ENCODE measurements around the gene ARL11. TPM values are rescaled to one million over a fixed set of nuclear protein-coding genes. Genes with fewer than 3 reads are reported as not detected.

ARL11 gene
- total RNA-seq, 2 donors from 2014 or later, result 0.24 to 0.49 TPM

DNA sequence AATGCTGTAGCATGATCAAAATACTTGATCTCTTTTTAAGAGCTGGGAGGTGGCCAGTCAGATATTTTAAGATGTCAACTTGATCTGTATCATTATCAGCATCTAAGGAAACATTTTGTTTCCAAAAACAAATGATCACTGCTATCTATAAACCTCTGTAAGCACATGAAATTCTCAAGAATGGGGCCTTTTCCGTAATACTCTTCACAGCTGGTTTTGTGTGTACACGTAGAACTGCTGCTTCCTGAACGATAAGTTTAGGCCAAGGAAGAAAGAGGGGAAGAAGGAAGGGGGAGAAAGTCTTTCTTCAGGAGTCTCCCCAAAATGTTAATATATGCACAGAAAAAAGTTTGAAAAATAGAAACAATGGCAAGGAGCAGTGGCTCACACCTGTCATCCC is 25.7 kb downstream of the ARL11 start:
- Histone ChIP-seq H3K9ac (ENCODE audit: extremely low read depth, low read length, poor library complexity, severe bottlenecking) (no peak overlapping the region), H3K27ac (ENCODE audit: low read depth, low read length) (no peak overlapping the region), H3K27me3 (ENCODE audit: control insufficient read depth, insufficient read depth, low read length, poor library complexity, severe bottlenecking) (no peaks in the 10 kb centered on the region), H3K4me1 (ENCODE audit: control insufficient read depth, insufficient read depth, low read length) (peaks cover 6% of the 10 kb centered on the region), H3K36me3 (ENCODE audit: control insufficient read depth, insufficient read depth, low read length) (no peaks in the 10 kb centered on the region), H3K9me3 (ENCODE audit: control insufficient read depth, low read length) (no peaks in the 10 kb centered on the region), H3K4me3 (ENCODE audit: low read length) (no peak overlapping the region)
- DNase-seq, result no peak
- Mint-ChIP-seq H3K36me3 (ENCODE audit: low read depth) (peaks cover 10% of the 10 kb centered on the region), H3K27me3 (ENCODE audit: insufficient read depth) (no peaks in the 10 kb centered on the region), H3K4me1 (peaks cover 25% of the 10 kb centered on the region), H3K27ac (no peak overlapping the region), H3K9me3 (no peaks in the 10 kb centered on the region), H3K4me3 (no peak overlapping the region)
- TF ChIP-seq, protein P1, sequence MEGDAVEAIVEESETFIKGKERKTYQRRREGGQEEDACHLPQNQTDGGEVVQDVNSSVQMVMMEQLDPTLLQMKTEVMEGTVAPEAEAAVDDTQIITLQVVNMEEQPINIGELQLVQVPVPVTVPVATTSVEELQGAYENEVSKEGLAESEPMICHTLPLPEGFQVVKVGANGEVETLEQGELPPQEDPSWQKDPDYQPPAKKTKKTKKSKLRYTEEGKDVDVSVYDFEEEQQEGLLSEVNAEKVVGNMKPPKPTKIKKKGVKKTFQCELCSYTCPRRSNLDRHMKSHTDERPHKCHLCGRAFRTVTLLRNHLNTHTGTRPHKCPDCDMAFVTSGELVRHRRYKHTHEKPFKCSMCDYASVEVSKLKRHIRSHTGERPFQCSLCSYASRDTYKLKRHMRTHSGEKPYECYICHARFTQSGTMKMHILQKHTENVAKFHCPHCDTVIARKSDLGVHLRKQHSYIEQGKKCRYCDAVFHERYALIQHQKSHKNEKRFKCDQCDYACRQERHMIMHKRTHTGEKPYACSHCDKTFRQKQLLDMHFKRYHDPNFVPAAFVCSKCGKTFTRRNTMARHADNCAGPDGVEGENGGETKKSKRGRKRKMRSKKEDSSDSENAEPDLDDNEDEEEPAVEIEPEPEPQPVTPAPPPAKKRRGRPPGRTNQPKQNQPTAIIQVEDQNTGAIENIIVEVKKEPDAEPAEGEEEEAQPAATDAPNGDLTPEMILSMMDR (conservative IDR thresholded peaks at IDR 0.05), result no peak
- WGBS, 2 experiments (ENCODE audit: insufficient coverage in 1 of 2, insufficient read length in 1 of 2), result 93 to 97% methylated on average over 2 to 3 of the region's 3 CpGs

DNA sequence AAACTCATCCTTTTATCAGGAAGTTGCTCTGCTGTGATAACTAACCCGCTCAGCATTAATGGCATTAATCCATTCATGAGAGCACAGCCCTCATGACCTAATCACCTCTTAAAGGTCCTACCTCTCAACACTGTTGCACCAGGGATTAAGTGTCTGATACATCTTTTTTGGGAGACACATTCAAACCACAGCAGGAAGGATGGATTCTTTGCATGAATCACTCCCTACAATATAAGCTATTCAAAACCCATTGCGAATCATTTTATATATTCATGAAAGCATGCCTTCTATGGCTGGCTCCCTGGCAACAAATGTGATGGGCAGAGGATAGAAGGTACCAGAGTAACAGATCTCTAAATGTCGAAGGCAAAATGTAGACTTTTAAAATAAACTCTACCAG is 27.6 kb downstream of the ARL11 start:
- Histone ChIP-seq H3K36me3 (ENCODE audit: control insufficient read depth, insufficient read depth, low read length) (peaks cover 4% of the 10 kb centered on the region), H3K27ac (ENCODE audit: low read depth, low read length) (no peak overlapping the region), H3K9me3 (ENCODE audit: control insufficient read depth, low read length) (no peaks in the 10 kb centered on the region), H3K4me3 (ENCODE audit: low read length) (no peak overlapping the region), H3K4me1 (ENCODE audit: control insufficient read depth, insufficient read depth, low read length) (peaks cover 11% of the 10 kb centered on the region), H3K27me3 (ENCODE audit: control insufficient read depth, insufficient read depth, low read length, poor library complexity, severe bottlenecking) (no peaks in the 10 kb centered on the region), H3K9ac (ENCODE audit: extremely low read depth, low read length, poor library complexity, severe bottlenecking) (no peak overlapping the region)
- H3K4me1 Mint-ChIP-seq, result peaks cover 33% of the 10 kb centered on the region
- peaks cover 15% of the 10 kb centered on the region for H3K36me3 Mint-ChIP-seq (ENCODE audit: low read depth)
- no peak overlapping the region for H3K27ac Mint-ChIP-seq
- 88% methylated on average over 3 of the region's 3 CpGs; no CpG with 5 or more reads in 1 of the 2 experiments for WGBS, 2 experiments (ENCODE audit: insufficient coverage in 1 of 2, insufficient read length in 1 of 2)
- H3K9me3 Mint-ChIP-seq, result no peaks in the 10 kb centered on the region
- TF ChIP-seq, protein P1 (conservative IDR thresholded peaks at IDR 0.05), result no peak
- H3K27me3 Mint-ChIP-seq (ENCODE audit: insufficient read depth), result no peaks in the 10 kb centered on the region
- H3K4me3 Mint-ChIP-seq, result no peak overlapping the region
- DNase-seq, result no peak

DNA sequence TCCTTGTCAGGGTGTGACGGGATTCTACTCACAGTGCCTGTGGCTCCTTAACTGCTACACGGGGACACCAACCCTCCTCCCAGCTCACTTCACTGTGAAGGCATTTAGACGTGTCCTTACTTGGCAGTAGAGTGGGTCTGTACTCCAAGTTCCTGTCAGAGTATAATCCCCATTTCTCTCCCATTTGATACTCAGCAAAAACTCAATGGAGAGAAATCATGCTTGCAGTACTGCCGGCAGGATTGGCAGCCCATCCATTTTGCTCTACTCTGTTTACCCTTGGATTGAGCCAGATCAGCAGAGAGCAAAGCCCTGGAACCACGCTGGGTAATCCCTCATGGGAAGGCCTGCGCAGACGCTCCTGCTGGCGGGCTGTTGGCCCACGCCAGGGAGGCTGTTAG is 28.9 kb downstream of the ARL11 start:
- TF ChIP-seq, protein P1 (conservative IDR thresholded peaks at IDR 0.05), result no peak
- no peaks in the 10 kb centered on the region for H3K9me3 Mint-ChIP-seq
- H3K27ac ChIP-seq (ENCODE audit: low read depth, low read length), result no peak overlapping the region
- no peaks in the 10 kb centered on the region for H3K27me3 ChIP-seq (ENCODE audit: control insufficient read depth, insufficient read depth, low read length, poor library complexity, severe bottlenecking)
- DNase-seq, result peak; percentile 70
- H3K9me3 ChIP-seq (ENCODE audit: control insufficient read depth, low read length), result no peaks in the 10 kb centered on the region
- WGBS, 2 experiments (ENCODE audit: insufficient coverage in 1 of 2, insufficient read length in 1 of 2), result 74 to 77% methylated on average over 4 to 9 of the region's 9 CpGs
- no peak overlapping the region for H3K9ac ChIP-seq (ENCODE audit: extremely low read depth, low read length, poor library complexity, severe bottlenecking)
- H3K4me1 ChIP-seq (ENCODE audit: control insufficient read depth, insufficient read depth, low read length), result peaks cover 11% of the 10 kb centered on the region
- H3K27me3 Mint-ChIP-seq (ENCODE audit: insufficient read depth), result no peaks in the 10 kb centered on the region
- H3K4me3 Mint-ChIP-seq, result no peak overlapping the region
- H3K36me3 ChIP-seq (ENCODE audit: control insufficient read depth, insufficient read depth, low read length), result peaks cover 6% of the 10 kb centered on the region
- H3K27ac Mint-ChIP-seq, result peak overlapping the region; percentile 83
- peaks cover 27% of the 10 kb centered on the region for H3K36me3 Mint-ChIP-seq (ENCODE audit: low read depth)
- peak overlapping the region; percentile 0 for H3K4me3 ChIP-seq (ENCODE audit: low read length)
- H3K4me1 Mint-ChIP-seq, result peaks cover 33% of the 10 kb centered on the region
